A549 (cell line): ENCODE data around the gene BEST4.

Source experiments
- CTCF ChIP-seq: fragments of >200 bp; sonication (Bioruptor Twin); formaldehyde crosslinking; IDR thresholded peaks from 3 replicates; pipeline ENCODE4 v1.5.1; 2016
- E2F6 ChIP-seq: IDR thresholded peaks from 2 replicates; pipeline ENCODE4 v1.6.1; 2012; ENCODE audit warnings: low read depth, borderline replicate concordance
- EP300 ChIP-seq, 2 experiments: fragments of >200 bp; sonication (Bioruptor Twin); formaldehyde crosslinking; IDR thresholded peaks; 2 replicates in 1 of 2; 3 replicates in 1 of 2; pipeline ENCODE4 v1.6.1; 2016 to 2017
- MAX ChIP-seq: IDR thresholded peaks from 2 replicates; pipeline ENCODE4 v1.6.1; 2012
- MYC ChIP-seq: IDR thresholded peaks from 2 replicates; pipeline ENCODE4 v1.6.1; 2012; ENCODE audit warnings: mild to moderate bottlenecking, inconsistent platforms, low read length, improper control_type of control experiment, borderline replicate concordance
- POLR2A ChIP-seq: IDR thresholded peaks from 2 replicates; pipeline ENCODE4 v1.6.1; 2012; ENCODE audit warnings: mild to moderate bottlenecking, low read length
- RAD21 ChIP-seq, 2 experiments: fragments of >200 bp in 1 of 2; sonication (Bioruptor Twin) in 1 of 2; formaldehyde crosslinking in 1 of 2; IDR thresholded peaks in 1 of 2; conservative IDR thresholded peaks in 1 of 2; 2 replicates in 1 of 2; 3 replicates in 1 of 2; pipeline ENCODE4 v1.6.1; 2012 to 2018; ENCODE audit warnings: inconsistent platforms in 1 of 2
- RFX5 ChIP-seq: fragments of 450-650 bp; IDR thresholded peaks from 2 replicates; pipeline ENCODE4 v1.7.1; 2014; ENCODE audit warnings: antibody characterized with exemption, mild to moderate bottlenecking, moderate library complexity
- SMC3 ChIP-seq: fragments of >200 bp; sonication (Bioruptor Twin); formaldehyde crosslinking; IDR thresholded peaks from 3 replicates; pipeline ENCODE4 v1.6.1; 2018; ENCODE audit warnings: inconsistent platforms
- TFCP2L1 ChIP-seq: fragments of 250-450 bp; sonication (Bioruptor Pico); IDR thresholded peaks from 2 replicates; pipeline ENCODE4 v1.5.0; 2021; ENCODE audit warnings: mild to moderate bottlenecking
- TP53 ChIP-seq: fragments of 250-450 bp; sonication (Bioruptor Pico); IDR thresholded peaks from 2 replicates; pipeline ENCODE4 v1.5.0; 2021; ENCODE audit warnings: mild to moderate bottlenecking, moderate library complexity
- ZSCAN20 ChIP-seq: fragments of 250-450 bp; sonication (Bioruptor Pico); IDR thresholded peaks from 2 replicates; pipeline ENCODE4 v1.8.0; 2022; ENCODE audit warnings: mild to moderate bottlenecking, moderate library complexity

- TF ChIP-seq POLR2A (no peak), CTCF (no peak), RAD21 (conservative IDR thresholded peaks at IDR 0.05 in 1 of 2, IDR thresholded peaks at IDR 0.05 in 1 of 2) (no peak), EP300 (IDR thresholded peaks at IDR 0.05) (no peak), MAX (no peak), RFX5 (no peak), ZSCAN20 (CRISPR knock-in tag) (no peak), E2F6 (no peak), SMC3 (no peak), TP53 (CRISPR knock-in tag) (no peak), TFCP2L1 (CRISPR knock-in tag) (no peak; the same call in 1 of the 2 replicates), MYC (no peak)
Observed at GRCh38 chr1:44775930-44776729, 11.8 kb downstream of the BEST4 start.
